CD14-positive monocyte (primary cell): ENCODE measurements around the gene ZNF579. TPM values are rescaled to one million over a fixed set of nuclear protein-coding genes. Genes with fewer than 3 reads are reported as not detected.

Experiments used
- DNase-seq, 3 donors: peaks; one replicate each; pipeline ENCODE4 v3.0.0-alpha.2; 2011 to 2022
- H2AFZ ChIP-seq: 2 replicates; pipeline ENCODE4 v1.6.0; 2012; ENCODE audit warnings: mild to moderate bottlenecking, low read depth, low read length, inconsistent platforms; ENCODE audit not compliant: insufficient read depth, poor library complexity, severe bottlenecking
- H3K27ac ChIP-seq, 2 donors: 1 replicate in 1 of 2; 2 replicates in 1 of 2; pipeline ENCODE4 v1.5.1; 2012 to 2013; ENCODE audit warnings: low read length in 2 of 2, control low read depth in 1 of 2, inconsistent platforms in 1 of 2, low read depth in 1 of 2, mild to moderate bottlenecking in 1 of 2
- H3K27me3 ChIP-seq, 2 donors: one replicate each; pipeline versions ENCODE4 v1.6.0 to v1.6.1; 2011 to 2013; ENCODE audit warnings: low read length in 2 of 2; ENCODE audit not compliant: control insufficient read depth in 2 of 2, insufficient read depth in 2 of 2
- H3K36me3 ChIP-seq, 2 donors: replicated peaks in 1 of 2; 1 replicate in 1 of 2; 2 replicates in 1 of 2; pipeline versions ENCODE4 v1.5.1 to v1.6.1; 2012 to 2013; ENCODE audit warnings: low read length in 2 of 2, control low read depth in 1 of 2, inconsistent platforms in 1 of 2, mild to moderate bottlenecking in 1 of 2; ENCODE audit not compliant: insufficient read depth in 2 of 2, control insufficient read depth in 1 of 2
- H3K4me1 ChIP-seq, 2 donors: 1 replicate in 1 of 2; 2 replicates in 1 of 2; pipeline versions ENCODE4 v1.5.1 to v1.6.1; 2012 to 2013; ENCODE audit warnings: low read length in 2 of 2, control low read depth in 1 of 2, inconsistent platforms in 1 of 2, mild to moderate bottlenecking in 1 of 2, moderate library complexity in 1 of 2; ENCODE audit not compliant: insufficient read depth in 2 of 2, control insufficient read depth in 1 of 2
- H3K4me2 ChIP-seq: replicated peaks from 2 replicates; pipeline ENCODE3; 2012; ENCODE audit warnings: low read length, moderate library complexity, mild to moderate bottlenecking; ENCODE audit not compliant: poor library complexity, severe bottlenecking; ENCODE audit errors: extremely low read depth
- H3K4me3 ChIP-seq, 3 experiments: fragments of 200-600 bp in 1 of 3; sonication (generic) in 1 of 3; replicated peaks in 1 of 3; 1 replicate in 2 of 3; 2 replicates in 1 of 3; pipeline ENCODE4 v1.5.1; 2011 to 2013; ENCODE audit warnings: low read length in 3 of 3, mild to moderate bottlenecking in 3 of 3, control low read depth in 2 of 3, low read depth in 2 of 3, inconsistent platforms in 1 of 3, moderate library complexity in 1 of 3
- H3K79me2 ChIP-seq: 2 replicates; pipeline ENCODE4 v1.6.0; 2012; ENCODE audit warnings: mild to moderate bottlenecking, control low read depth, inconsistent platforms, low read length, moderate library complexity; ENCODE audit not compliant: insufficient read depth
- H3K9ac ChIP-seq: 2 replicates; pipeline ENCODE4 v1.6.0; 2017; ENCODE audit warnings: low read length, mild to moderate bottlenecking; ENCODE audit not compliant: insufficient read depth, poor library complexity, severe bottlenecking
- H3K9me3 ChIP-seq, 2 donors: replicated peaks in 1 of 2; 1 replicate in 1 of 2; 2 replicates in 1 of 2; pipeline versions ENCODE4 v1.5.1 to v1.6.1; 2012 to 2013; ENCODE audit warnings: low read length in 2 of 2, control low read depth in 1 of 2; ENCODE audit not compliant: control insufficient read depth in 1 of 2, insufficient read depth in 1 of 2
- H4K20me1 ChIP-seq: 2 replicates; pipeline ENCODE4 v1.6.0; 2012; ENCODE audit warnings: mild to moderate bottlenecking, low read length, control low read depth, moderate library complexity; ENCODE audit not compliant: insufficient read depth
- H3K27ac Mint-ChIP-seq, 7 donors: one replicate each; pipeline ENCODE4 v1.8.0; 2020; ENCODE audit warnings: mild to moderate bottlenecking in 7 of 7, mixed read lengths in 7 of 7, moderate library complexity in 6 of 7, inconsistent platforms in 2 of 7
- H3K27me3 Mint-ChIP-seq, 3 donors: one replicate each; pipeline ENCODE4 v1.8.0; 2021 to 2022; ENCODE audit warnings: low read depth in 3 of 3, mild to moderate bottlenecking in 3 of 3, mixed read lengths in 3 of 3, moderate library complexity in 3 of 3, inconsistent platforms in 1 of 3
- H3K36me3 Mint-ChIP-seq, 2 donors: one replicate each; pipeline ENCODE4 v1.8.0; 2020; ENCODE audit warnings: mixed read lengths in 2 of 2, inconsistent platforms in 1 of 2, mild to moderate bottlenecking in 1 of 2
- H3K4me1 Mint-ChIP-seq: one replicate; pipeline ENCODE4 v1.8.0; 2020; ENCODE audit warnings: mild to moderate bottlenecking, mixed read lengths
- H3K4me3 Mint-ChIP-seq, 2 donors: one replicate each; pipeline ENCODE4 v1.8.0; 2020; ENCODE audit warnings: mild to moderate bottlenecking in 2 of 2, mixed read lengths in 2 of 2, moderate library complexity in 1 of 2
- H3K9me3 Mint-ChIP-seq, 7 donors: one replicate each; pipeline ENCODE4 v1.8.0; 2020 to 2022; ENCODE audit warnings: mixed read lengths in 7 of 7, mild to moderate bottlenecking in 6 of 7, moderate library complexity in 6 of 7, inconsistent platforms in 2 of 7
- WGBS: methylation state at CpG from one replicate; pipeline ENCODE4 v1.1.5; 2013; ENCODE audit warnings: missing lambda C conversion rate; ENCODE audit not compliant: insufficient coverage; 5-methylcytosine and 5-hydroxymethylcytosine counted together
- intact Hi-C, 2 donors: fragments of 100-400 bp; cut with micrococcal nuclease; formaldehyde crosslinking; loops; one replicate each; pipeline versions ENCODE4 v1.15.0 to v1.15.1; 2023
- polyA plus RNA-seq, 3 donors: library from polyadenylated mRNA; depleted of rRNA in 1 of 3; unstranded in 2 of 3; stranded (reverse) in 1 of 3; fragments of 300-500 nt in 2 of 3; fragments of >200 nt in 1 of 3; fragmentation: Illumina TruSeq in 2 of 3; gene quantifications; 1 replicate in 2 of 3; 2 replicates in 1 of 3; pipeline ENCODE4 v1.2.3, GENCODE V29; 2012 to 2021
- TF ChIP-seq, protein P1 (sequence below): fragments of 200-600 bp; IDR thresholded peaks from one replicate; pipeline ENCODE4 v1.8.0; 2022; ENCODE audit warnings: antibody characterized with exemption, mild to moderate bottlenecking

The ZNF579 gene
- polyA plus RNA-seq, 3 donors, result 0.05 to 1.8 TPM; not detected in 1

DNA sequence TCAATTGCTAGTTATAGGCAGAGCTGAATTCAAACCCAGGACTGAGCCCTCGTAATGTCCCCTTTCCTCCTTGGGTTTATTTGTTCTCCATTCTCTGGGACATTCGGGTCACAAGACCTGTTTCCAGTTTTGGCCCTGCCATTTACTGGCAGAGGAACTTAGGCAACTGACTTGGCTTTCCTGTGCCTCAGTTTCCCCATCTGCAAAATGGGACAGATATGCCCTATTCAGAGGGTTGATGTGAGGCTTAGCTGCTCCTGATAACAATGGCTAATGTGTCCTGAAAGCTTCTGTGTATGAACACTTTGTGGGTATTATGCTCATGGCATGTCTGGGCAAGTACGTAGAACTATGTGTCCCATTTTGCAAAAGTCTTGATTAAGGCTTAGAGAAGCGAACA, 20.4 kb upstream of the ZNF579 start:
- peak overlapping the region in 1 of 2 donors; percentile 66 for H3K27ac ChIP-seq
- whole genome bisulfite sequencing, result 49% methylated on average over 4 of the region's 4 CpGs
- Mint-ChIP-seq H3K27me3 (no peaks in the 10 kb centered on the region), H3K4me1 (peaks cover 34% of the 10 kb centered on the region), H3K4me3 (peak overlapping the region; percentile 75 to 82), H3K27ac (peak overlapping the region; percentile 22 to 58 (median 46)), H3K36me3 (peaks cover 10 to 18% of the 10 kb centered on the region in 2 donors), H3K9me3 (peaks cover 0 to 8% (median 3%) of the 10 kb centered on the region in 7 donors)
- no peaks in the 10 kb centered on the region for H4K20me1 ChIP-seq
- peaks cover 0 to 1% of the 10 kb centered on the region in 2 donors for H3K9me3 ChIP-seq
- peak overlapping the region; percentile 60 to 92 (median 84) for H3K4me3 ChIP-seq
- TF ChIP-seq, protein P1, sequence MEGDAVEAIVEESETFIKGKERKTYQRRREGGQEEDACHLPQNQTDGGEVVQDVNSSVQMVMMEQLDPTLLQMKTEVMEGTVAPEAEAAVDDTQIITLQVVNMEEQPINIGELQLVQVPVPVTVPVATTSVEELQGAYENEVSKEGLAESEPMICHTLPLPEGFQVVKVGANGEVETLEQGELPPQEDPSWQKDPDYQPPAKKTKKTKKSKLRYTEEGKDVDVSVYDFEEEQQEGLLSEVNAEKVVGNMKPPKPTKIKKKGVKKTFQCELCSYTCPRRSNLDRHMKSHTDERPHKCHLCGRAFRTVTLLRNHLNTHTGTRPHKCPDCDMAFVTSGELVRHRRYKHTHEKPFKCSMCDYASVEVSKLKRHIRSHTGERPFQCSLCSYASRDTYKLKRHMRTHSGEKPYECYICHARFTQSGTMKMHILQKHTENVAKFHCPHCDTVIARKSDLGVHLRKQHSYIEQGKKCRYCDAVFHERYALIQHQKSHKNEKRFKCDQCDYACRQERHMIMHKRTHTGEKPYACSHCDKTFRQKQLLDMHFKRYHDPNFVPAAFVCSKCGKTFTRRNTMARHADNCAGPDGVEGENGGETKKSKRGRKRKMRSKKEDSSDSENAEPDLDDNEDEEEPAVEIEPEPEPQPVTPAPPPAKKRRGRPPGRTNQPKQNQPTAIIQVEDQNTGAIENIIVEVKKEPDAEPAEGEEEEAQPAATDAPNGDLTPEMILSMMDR, result no peak
- no peaks in the 10 kb centered on the region for H3K27me3 ChIP-seq
- DNase-seq, result no peak
- H3K9ac ChIP-seq, result peak overlapping the region; percentile 86
- H3K79me2 ChIP-seq, result peaks cover 46% of the 10 kb centered on the region
- H3K36me3 ChIP-seq, result peaks cover 6 to 26% of the 10 kb centered on the region in 2 donors
- peaks cover 25 to 44% of the 10 kb centered on the region in 2 donors for H3K4me1 ChIP-seq
- H2AFZ ChIP-seq, result peak overlapping the region; percentile 81
- intact Hi-C loops, result loop anchor here in 1 of 2 donors (10.0 kb wide), 1 partner anchor 196 kb away; the partner anchor contains the start of gene UBE2S
- peak overlapping the region; percentile 97 for H3K4me2 ChIP-seq

DNA sequence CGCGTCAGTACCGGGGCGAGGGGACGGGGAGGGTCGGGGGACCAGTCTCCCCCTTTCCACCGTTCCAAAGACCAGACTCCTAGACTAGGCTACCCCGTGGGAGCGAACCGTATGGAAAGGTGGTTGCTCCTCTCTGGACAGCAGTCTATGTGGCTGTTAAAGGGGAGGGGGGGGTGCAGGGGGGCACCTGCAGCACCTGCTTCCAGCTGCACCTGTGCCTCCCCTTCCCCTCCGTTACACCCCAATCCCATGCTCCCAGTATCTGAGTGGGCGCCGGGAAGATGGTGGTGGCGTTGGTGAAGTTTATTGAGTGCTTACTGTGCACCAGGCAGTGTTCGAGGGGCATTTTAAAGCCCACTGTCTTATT, 20.0 kb upstream of the ZNF579 start:
- peaks cover 42% of the 10 kb centered on the region for H3K79me2 ChIP-seq
- TF ChIP-seq, protein P1, result no peak
- Mint-ChIP-seq H3K36me3 (peaks cover 14 to 23% of the 10 kb centered on the region in 2 donors), H3K4me1 (peaks cover 32% of the 10 kb centered on the region), H3K27me3 (no peaks in the 10 kb centered on the region), H3K27ac (peak overlapping the region in 5 of 7 donors; percentile 22 to 58 (median 49)), H3K9me3 (peaks cover 3 to 10% (median 7%) of the 10 kb centered on the region in 7 donors), H3K4me3 (peak overlapping the region; percentile 75 to 82)
- no peaks in the 10 kb centered on the region for H3K27me3 ChIP-seq
- H3K9me3 ChIP-seq, result peaks cover 0 to 5% of the 10 kb centered on the region in 2 donors
- H4K20me1 ChIP-seq, result no peaks in the 10 kb centered on the region
- peak overlapping the region; percentile 43 to 66 for H3K27ac ChIP-seq
- DNase-seq, result no peak
- H3K4me1 ChIP-seq, result peaks cover 25 to 42% of the 10 kb centered on the region in 2 donors
- WGBS, result 0% methylated on average over 5 of the region's 15 CpGs
- peak overlapping the region; percentile 81 for H2AFZ ChIP-seq
- H3K4me2 ChIP-seq, result peak overlapping the region; percentile 97
- H3K36me3 ChIP-seq, result peaks cover 10 to 30% of the 10 kb centered on the region in 2 donors
- intact Hi-C loops, result loop anchor here in 1 of 2 donors (10.0 kb wide), 1 partner anchor 196 kb away; the partner anchor contains the start of gene UBE2S
- peak overlapping the region; percentile 86 for H3K9ac ChIP-seq
- peak overlapping the region; percentile 60 to 92 (median 84) for H3K4me3 ChIP-seq
